PFSK-1 (cell line): ENCODE measurements around the gene KCNJ8.

Source experiments
- POLR2AphosphoS5 ChIP-seq: IDR thresholded peaks from 2 replicates; pipeline ENCODE4 v1.6.1; 2012; ENCODE audit warnings: low read depth, mild to moderate bottlenecking, control low read depth, low read length, moderate library complexity
- SIN3A ChIP-seq: IDR thresholded peaks from 2 replicates; pipeline ENCODE4 v1.6.1; 2012; ENCODE audit warnings: mild to moderate bottlenecking, low read length, moderate library complexity, borderline replicate concordance; ENCODE audit not compliant: insufficient read depth
- TAF1 ChIP-seq: IDR thresholded peaks from 2 replicates; pipeline ENCODE4 v1.6.1; 2012; ENCODE audit warnings: low read length, control low read depth, borderline replicate concordance; ENCODE audit not compliant: insufficient read depth
- TF ChIP-seq, protein P1 (sequence below), 2 experiments: IDR thresholded peaks; 2 replicates each; pipeline versions ENCODE4 v1.6.1 to v1.8.0; 2011 to 2012; ENCODE audit warnings: low read depth in 2 of 2, low read length in 2 of 2, control low read depth in 1 of 2, inconsistent platforms in 1 of 2, mild to moderate bottlenecking in 1 of 2, moderate library complexity in 1 of 2; ENCODE audit not compliant: insufficient read depth in 1 of 2

DNA sequence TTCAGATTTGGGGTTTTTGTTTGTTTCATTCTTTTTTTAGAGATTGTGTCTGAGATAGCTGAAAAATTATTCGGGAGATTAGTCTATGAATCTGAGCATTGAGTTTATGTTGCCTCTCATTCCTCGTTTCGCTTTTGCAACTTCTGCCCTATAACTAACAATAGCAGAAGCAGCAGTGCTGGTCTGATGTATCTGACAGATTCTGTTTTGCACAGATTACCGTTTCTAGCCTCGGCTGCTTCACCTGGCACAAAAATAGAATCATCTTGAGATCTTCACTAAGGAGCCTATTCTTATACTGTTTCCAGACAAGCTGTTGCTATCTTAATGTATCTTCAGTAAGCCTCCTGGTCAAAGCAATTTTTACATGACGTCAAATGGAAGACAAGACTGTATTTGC is 29.2 kb downstream of the KCNJ8 start:
- TF ChIP-seq TAF1 (no peak), SIN3A (no peak), POLR2AphosphoS5 (no peak)
- TF ChIP-seq, protein P1, sequence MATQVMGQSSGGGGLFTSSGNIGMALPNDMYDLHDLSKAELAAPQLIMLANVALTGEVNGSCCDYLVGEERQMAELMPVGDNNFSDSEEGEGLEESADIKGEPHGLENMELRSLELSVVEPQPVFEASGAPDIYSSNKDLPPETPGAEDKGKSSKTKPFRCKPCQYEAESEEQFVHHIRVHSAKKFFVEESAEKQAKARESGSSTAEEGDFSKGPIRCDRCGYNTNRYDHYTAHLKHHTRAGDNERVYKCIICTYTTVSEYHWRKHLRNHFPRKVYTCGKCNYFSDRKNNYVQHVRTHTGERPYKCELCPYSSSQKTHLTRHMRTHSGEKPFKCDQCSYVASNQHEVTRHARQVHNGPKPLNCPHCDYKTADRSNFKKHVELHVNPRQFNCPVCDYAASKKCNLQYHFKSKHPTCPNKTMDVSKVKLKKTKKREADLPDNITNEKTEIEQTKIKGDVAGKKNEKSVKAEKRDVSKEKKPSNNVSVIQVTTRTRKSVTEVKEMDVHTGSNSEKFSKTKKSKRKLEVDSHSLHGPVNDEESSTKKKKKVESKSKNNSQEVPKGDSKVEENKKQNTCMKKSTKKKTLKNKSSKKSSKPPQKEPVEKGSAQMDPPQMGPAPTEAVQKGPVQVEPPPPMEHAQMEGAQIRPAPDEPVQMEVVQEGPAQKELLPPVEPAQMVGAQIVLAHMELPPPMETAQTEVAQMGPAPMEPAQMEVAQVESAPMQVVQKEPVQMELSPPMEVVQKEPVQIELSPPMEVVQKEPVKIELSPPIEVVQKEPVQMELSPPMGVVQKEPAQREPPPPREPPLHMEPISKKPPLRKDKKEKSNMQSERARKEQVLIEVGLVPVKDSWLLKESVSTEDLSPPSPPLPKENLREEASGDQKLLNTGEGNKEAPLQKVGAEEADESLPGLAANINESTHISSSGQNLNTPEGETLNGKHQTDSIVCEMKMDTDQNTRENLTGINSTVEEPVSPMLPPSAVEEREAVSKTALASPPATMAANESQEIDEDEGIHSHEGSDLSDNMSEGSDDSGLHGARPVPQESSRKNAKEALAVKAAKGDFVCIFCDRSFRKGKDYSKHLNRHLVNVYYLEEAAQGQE (IDR thresholded peaks at IDR 0.05; ENCODE audit: insufficient read depth in 1 of 2, low read depth in 2 of 2, low read length in 2 of 2): no peak
